H9 (cell line): ENCODE results near the gene LCE4A. TPM values are rescaled to one million over a fixed set of nuclear protein-coding genes. Genes with fewer than 3 reads are reported as not detected.
"Not testable (repeated sequence)": the region's sequence is repeated elsewhere in the genome, so short reads cannot be mapped to it uniquely, and the experiment has no call there.

Experiments used
- DNase-seq: peaks from one replicate; pipeline ENCODE4 v3.0.0-alpha.2; 2017
- H2AFZ ChIP-seq: one replicate; pipeline ENCODE4 v1.6.1; 2013; ENCODE audit warnings: mild to moderate bottlenecking, low read length, control low read depth, moderate library complexity
- H2AK5ac ChIP-seq: 2 replicates; pipeline ENCODE4 v1.6.1; 2013; ENCODE audit warnings: low read length, control low read depth, mixed read lengths; ENCODE audit not compliant: insufficient read length
- H2BK120ac ChIP-seq: one replicate; pipeline ENCODE4 v1.6.1; 2013; ENCODE audit warnings: low read depth, mild to moderate bottlenecking, low read length, control low read depth, inconsistent platforms; ENCODE audit not compliant: poor library complexity, severe bottlenecking
- H2BK12ac ChIP-seq: 2 replicates; pipeline ENCODE4 v1.6.1; 2013; ENCODE audit warnings: low read length, control low read depth, mixed read lengths, low read depth; ENCODE audit not compliant: insufficient read length
- H2BK15ac ChIP-seq: 2 replicates; pipeline ENCODE4 v1.6.1; 2013; ENCODE audit warnings: low read depth, low read length, control low read depth
- H2BK20ac ChIP-seq: one replicate; pipeline ENCODE4 v1.6.1; 2013; ENCODE audit warnings: low read depth, mild to moderate bottlenecking, low read length, control low read depth, inconsistent platforms; ENCODE audit not compliant: poor library complexity, severe bottlenecking
- H2BK5ac ChIP-seq: 2 replicates; pipeline ENCODE4 v1.6.1; 2013; ENCODE audit warnings: low read length, control low read depth, mixed read lengths; ENCODE audit not compliant: insufficient read length
- H3K14ac ChIP-seq: 2 replicates; pipeline ENCODE4 v1.6.1; 2013; ENCODE audit warnings: low read length, control low read depth; ENCODE audit not compliant: insufficient read depth
- H3K18ac ChIP-seq: 2 replicates; pipeline ENCODE4 v1.6.1; 2013; ENCODE audit warnings: low read depth, mild to moderate bottlenecking, mixed read lengths, low read length, control low read depth; ENCODE audit not compliant: insufficient read length
- H3K23ac ChIP-seq: 2 replicates; pipeline ENCODE4 v1.6.1; 2013; ENCODE audit warnings: low read length, control low read depth, mixed read lengths, low read depth; ENCODE audit not compliant: insufficient read length
- H3K23me2 ChIP-seq: 2 replicates; pipeline ENCODE4 v1.6.1; 2013; ENCODE audit warnings: low read depth, mild to moderate bottlenecking, mixed read lengths, low read length, control low read depth; ENCODE audit not compliant: insufficient read length, poor library complexity, severe bottlenecking
- H3K27ac ChIP-seq: 2 replicates; pipeline ENCODE4 v1.5.1; 2013; ENCODE audit warnings: low read length, control low read depth, mixed read lengths, low read depth; ENCODE audit not compliant: insufficient read length
- H3K27me3 ChIP-seq: 2 replicates; pipeline ENCODE4 v1.6.1; 2013; ENCODE audit warnings: low read length, control low read depth, inconsistent platforms; ENCODE audit not compliant: insufficient read depth
- H3K4ac ChIP-seq: 2 replicates; pipeline ENCODE4 v1.6.1; 2013; ENCODE audit warnings: low read depth, mild to moderate bottlenecking, control low read depth, inconsistent platforms, low read length, moderate library complexity
- H3K4me1 ChIP-seq: 2 replicates; pipeline ENCODE4 v1.6.1; 2013; ENCODE audit warnings: low read length, control low read depth, inconsistent platforms; ENCODE audit not compliant: insufficient read depth
- H3K4me2 ChIP-seq: 2 replicates; pipeline ENCODE4 v1.6.1; 2013; ENCODE audit warnings: low read length, control low read depth, mixed read lengths; ENCODE audit not compliant: insufficient read length, insufficient read depth
- H3K56ac ChIP-seq: 2 replicates; pipeline ENCODE4 v1.6.1; 2013; ENCODE audit warnings: low read depth, mild to moderate bottlenecking, mixed read lengths, low read length, control low read depth; ENCODE audit not compliant: insufficient read length
- H3K79me1 ChIP-seq: 2 replicates; pipeline ENCODE4 v1.6.1; 2013; ENCODE audit warnings: low read depth, mild to moderate bottlenecking, moderate library complexity, low read length, control low read depth, inconsistent platforms; ENCODE audit not compliant: insufficient read depth, poor library complexity, severe bottlenecking
- H3K79me2 ChIP-seq: 2 replicates; pipeline ENCODE4 v1.6.1; 2013; ENCODE audit warnings: low read length, control low read depth, inconsistent platforms; ENCODE audit not compliant: insufficient read depth
- H3K9ac ChIP-seq: 2 replicates; pipeline ENCODE4 v1.6.1; 2013; ENCODE audit warnings: low read length, control low read depth, mixed read lengths; ENCODE audit not compliant: insufficient read length; ENCODE audit errors: extremely low read depth
- H3K9me3 ChIP-seq: one replicate; pipeline ENCODE4 v1.6.1; 2013; ENCODE audit warnings: low read depth, low read length, inconsistent platforms; ENCODE audit not compliant: control insufficient read depth
- H3T11ph ChIP-seq: one replicate; pipeline ENCODE4 v1.6.1; 2013; ENCODE audit warnings: mild to moderate bottlenecking, low read length, control low read depth, inconsistent platforms
- H4K20me1 ChIP-seq: one replicate; pipeline ENCODE4 v1.6.1; 2013; ENCODE audit not compliant: control insufficient read depth, insufficient read length, insufficient read depth
- H4K5ac ChIP-seq: 2 replicates; pipeline ENCODE4 v1.6.1; 2013; ENCODE audit warnings: low read depth, mild to moderate bottlenecking, mixed read lengths, low read length, control low read depth; ENCODE audit not compliant: insufficient read length
- H4K8ac ChIP-seq: replicated peaks from 2 replicates; pipeline ENCODE4 v1.6.1; 2013; ENCODE audit warnings: low read length, control low read depth, mixed read lengths, low read depth; ENCODE audit not compliant: insufficient read length
- H4K91ac ChIP-seq: 2 replicates; pipeline ENCODE4 v1.6.1; 2013; ENCODE audit warnings: low read depth, mild to moderate bottlenecking, moderate library complexity, mixed read lengths, low read length, control low read depth; ENCODE audit not compliant: insufficient read length
- H3K27ac Mint-ChIP-seq, 3 experiments: 2 replicates in 2 of 3; 3 replicates in 1 of 3; pipeline ENCODE4 v1.8.0; 2020 to 2021; ENCODE audit warnings: mixed read lengths in 3 of 3, mild to moderate bottlenecking in 1 of 3, moderate library complexity in 1 of 3
- H3K27me3 Mint-ChIP-seq: 2 replicates; pipeline ENCODE4 v1.8.0; 2021; ENCODE audit warnings: low read depth, mild to moderate bottlenecking, moderate library complexity, mixed read lengths
- H3K36me3 Mint-ChIP-seq, 3 experiments: 2 replicates in 2 of 3; 3 replicates in 1 of 3; pipeline ENCODE4 v1.8.0; 2020 to 2021; ENCODE audit warnings: low read depth in 3 of 3, mixed read lengths in 3 of 3; ENCODE audit not compliant: insufficient read depth in 1 of 3
- H3K4me1 Mint-ChIP-seq, 2 experiments: 2 replicates each; pipeline ENCODE4 v1.8.0; 2020; ENCODE audit warnings: mixed read lengths in 2 of 2
- H3K4me3 Mint-ChIP-seq, 2 experiments: 2 replicates in 1 of 2; 3 replicates in 1 of 2; pipeline ENCODE4 v1.8.0; 2020 to 2021; ENCODE audit warnings: mild to moderate bottlenecking in 2 of 2, mixed read lengths in 2 of 2, moderate library complexity in 1 of 2
- H3K9me3 Mint-ChIP-seq, 2 experiments: 2 replicates in 1 of 2; 3 replicates in 1 of 2; pipeline ENCODE4 v1.8.0; 2020; ENCODE audit warnings: mild to moderate bottlenecking in 2 of 2, mixed read lengths in 2 of 2, moderate library complexity in 1 of 2
- WGBS: extraction: QIAGEN DNeasy Blood & Tissue Kit; methylation state at CpG from one replicate; pipeline ENCODE4 v1.1.7; 2013; ENCODE audit warnings: missing lambda C conversion rate, low lambda C conversion rate, mixed read lengths; ENCODE audit not compliant: insufficient read length; ENCODE audit errors: extremely low coverage; 5-methylcytosine and 5-hydroxymethylcytosine counted together
- total RNA-seq: library from RNA; stranded (reverse); gene quantifications from 2 replicates; pipeline ENCODE4 v1.2.1, GENCODE V29; 2021
- TF ChIP-seq, protein P1 (sequence below): fragments of 200-600 bp; sonication (generic); conservative IDR thresholded peaks from 3 replicates; pipeline ENCODE4 v1.8.0; 2021; ENCODE audit warnings: antibody characterized with exemption, mild to moderate bottlenecking

Gene LCE4A
- total RNA-seq, 1 experiment from 2014 or later: not detected

DNA sequence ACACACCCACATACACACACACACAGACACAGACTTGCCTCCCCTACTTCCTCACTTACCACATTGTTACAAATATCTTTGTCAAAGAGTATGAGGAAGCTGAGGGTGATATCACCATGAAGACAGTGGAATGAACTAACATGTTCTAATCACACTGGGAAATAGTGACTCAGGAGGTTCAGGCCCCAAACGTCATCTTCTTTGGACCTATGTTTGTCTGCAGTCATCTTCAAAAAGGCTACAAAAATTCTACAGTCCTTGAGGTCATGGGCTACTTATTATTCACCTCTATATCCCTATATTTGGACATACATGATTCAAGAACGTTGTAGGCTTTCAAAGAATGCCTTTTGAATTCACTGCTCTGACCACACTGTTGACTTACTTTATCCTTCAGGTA, 34.9 kb upstream of the LCE4A start:
- H2BK120ac ChIP-seq: no peak overlapping the region
- Mint-ChIP-seq H3K4me1 (no peaks in the 10 kb centered on the region), H3K27me3 (no peaks in the 10 kb centered on the region), H3K9me3 (peaks cover 96% of the 10 kb centered on the region in 2 experiments), H3K4me3 (no peak overlapping the region), H3K27ac (no peak overlapping the region), H3K36me3 (peaks cover 4 to 15% (median 8%) of the 10 kb centered on the region in 3 experiments; a peak in 6 of 7 replicates)
- H3K9ac ChIP-seq: no peak overlapping the region
- no peaks in the 10 kb centered on the region for H3K79me1 ChIP-seq
- H2AFZ ChIP-seq: no peak overlapping the region
- H3K23me2 ChIP-seq: no peaks in the 10 kb centered on the region
- no peak for DNase-seq
- no peak overlapping the region for H3K14ac ChIP-seq
- no peaks in the 10 kb centered on the region for H4K20me1 ChIP-seq
- no peak overlapping the region for H2BK5ac ChIP-seq
- WGBS: no CpG with 5 or more reads among the region's 2 CpGs
- H2BK12ac ChIP-seq: no peak overlapping the region
- H2BK20ac ChIP-seq: no peak overlapping the region
- peaks cover 93% of the 10 kb centered on the region for H3K9me3 ChIP-seq
- H2AK5ac ChIP-seq: no peak overlapping the region
- H3T11ph ChIP-seq: no peak overlapping the region
- TF ChIP-seq, protein P1, sequence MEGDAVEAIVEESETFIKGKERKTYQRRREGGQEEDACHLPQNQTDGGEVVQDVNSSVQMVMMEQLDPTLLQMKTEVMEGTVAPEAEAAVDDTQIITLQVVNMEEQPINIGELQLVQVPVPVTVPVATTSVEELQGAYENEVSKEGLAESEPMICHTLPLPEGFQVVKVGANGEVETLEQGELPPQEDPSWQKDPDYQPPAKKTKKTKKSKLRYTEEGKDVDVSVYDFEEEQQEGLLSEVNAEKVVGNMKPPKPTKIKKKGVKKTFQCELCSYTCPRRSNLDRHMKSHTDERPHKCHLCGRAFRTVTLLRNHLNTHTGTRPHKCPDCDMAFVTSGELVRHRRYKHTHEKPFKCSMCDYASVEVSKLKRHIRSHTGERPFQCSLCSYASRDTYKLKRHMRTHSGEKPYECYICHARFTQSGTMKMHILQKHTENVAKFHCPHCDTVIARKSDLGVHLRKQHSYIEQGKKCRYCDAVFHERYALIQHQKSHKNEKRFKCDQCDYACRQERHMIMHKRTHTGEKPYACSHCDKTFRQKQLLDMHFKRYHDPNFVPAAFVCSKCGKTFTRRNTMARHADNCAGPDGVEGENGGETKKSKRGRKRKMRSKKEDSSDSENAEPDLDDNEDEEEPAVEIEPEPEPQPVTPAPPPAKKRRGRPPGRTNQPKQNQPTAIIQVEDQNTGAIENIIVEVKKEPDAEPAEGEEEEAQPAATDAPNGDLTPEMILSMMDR: no peak
- no peaks in the 10 kb centered on the region for H3K4me1 ChIP-seq
- no peak overlapping the region for H3K4ac ChIP-seq
- no peaks in the 10 kb centered on the region for H3K79me2 ChIP-seq
- H3K23ac ChIP-seq: no peak overlapping the region
- no peaks in the 10 kb centered on the region; the same call in 1 of the 2 replicates for H3K27me3 ChIP-seq
- no peak overlapping the region for H3K27ac ChIP-seq
- no peak overlapping the region for H3K4me2 ChIP-seq
- H4K91ac ChIP-seq: no peak overlapping the region
- H4K8ac ChIP-seq: no peak overlapping the region
- H4K5ac ChIP-seq: no peak overlapping the region
- H3K18ac ChIP-seq: no peak overlapping the region
- H3K56ac ChIP-seq: no peak overlapping the region
- no peak overlapping the region for H2BK15ac ChIP-seq

DNA sequence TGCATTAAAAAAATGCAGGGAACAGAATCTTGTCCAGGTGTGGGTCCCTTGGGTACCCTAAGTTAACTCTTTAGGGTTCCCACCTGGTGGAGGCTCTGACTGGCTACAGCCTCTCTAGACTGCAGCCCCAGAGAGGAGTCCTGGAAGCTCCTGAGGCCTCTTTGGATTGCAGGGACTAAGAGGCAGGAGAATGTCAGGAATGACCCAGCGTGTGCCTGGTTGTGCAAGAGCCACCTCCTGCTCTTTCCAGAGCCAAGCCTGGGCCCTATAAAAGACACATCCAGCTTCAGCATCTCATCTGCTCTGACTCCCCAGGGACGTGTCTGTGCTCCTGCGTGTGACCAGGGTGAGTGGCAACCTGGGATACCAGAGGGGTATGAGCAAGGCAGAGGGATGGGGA, 33.0 kb upstream of the LCE4A start, which contains the start of gene LCE2C:
Gene LCE2C, plus strand, starts transcription at position 297 of the 400 bp plus-strand sequence. CDS start 737 bp downstream, outside the sequence.
- H2BK12ac ChIP-seq, H3K79me2 ChIP-seq, H3K4me1 ChIP-seq, H2BK15ac ChIP-seq, H3K9ac ChIP-seq, H2AK5ac ChIP-seq, H4K8ac ChIP-seq, H3K14ac ChIP-seq, H3K4me1 Mint-ChIP-seq, H4K91ac ChIP-seq, H3K27ac ChIP-seq, H3K56ac ChIP-seq, H2BK20ac ChIP-seq, H3T11ph ChIP-seq, H4K5ac ChIP-seq, H3K27ac Mint-ChIP-seq, DNase-seq, H4K20me1 ChIP-seq, H2BK5ac ChIP-seq, H3K4ac ChIP-seq, H3K27me3 ChIP-seq, H3K18ac ChIP-seq, H2BK120ac ChIP-seq, H3K4me2 ChIP-seq, H3K23me2 ChIP-seq, H3K23ac ChIP-seq, H3K79me1 ChIP-seq, H3K4me3 Mint-ChIP-seq, H3K27me3 Mint-ChIP-seq, H2AFZ ChIP-seq: not testable (repeated sequence)
- H3K36me3 Mint-ChIP-seq: peaks cover 4 to 26% (median 11%) of the 10 kb centered on the region in 3 experiments; a peak in 6 of 7 replicates
- peaks cover 96 to 97% of the 10 kb centered on the region in 2 experiments for H3K9me3 Mint-ChIP-seq
- peaks cover 93% of the 10 kb centered on the region for H3K9me3 ChIP-seq
- WGBS: no CpG with 5 or more reads among the region's 3 CpGs
